Measurements from ENCODE around the gene GRIN2A. TPM values are rescaled to one million over a fixed set of nuclear protein-coding genes. Genes with fewer than 3 reads are reported as not detected.

GRIN2A gene
- total and polyA plus RNA-seq, 2 of the 8 experiments (the other 6 are each of a cell fraction or from before 2014, with no cell fraction given): 0.18 to 1.8 TPM

- H4K91ac ChIP-seq (replicated peaks; ENCODE audit: insufficient read length, low read length): no peak overlapping the region
- H3K4ac ChIP-seq (replicated peaks; ENCODE audit: insufficient read length, low read depth, low read length): no peak overlapping the region
- no peaks in the 10 kb centered on the region for H3K79me2 ChIP-seq (ENCODE audit: control insufficient read depth in 1 of 2, insufficient read depth in 2 of 2, low read length in 2 of 2)
- H3K4me3 ChIP-seq (ENCODE audit: extremely low read depth in 1 of 4, insufficient read depth in 2 of 4, low read depth in 3 of 4, low read length in 4 of 4): no peak overlapping the region
- no peak overlapping the region for H2BK20ac ChIP-seq (ENCODE audit: low read length)
- DNase-seq (ENCODE audit: low read depth in 1 of 2, low spot score in 2 of 2): no peak
- no peaks in the 10 kb centered on the region; the same call in 1 of the 2 replicates for H3K23me2 ChIP-seq (ENCODE audit: low read depth, low read length)
- POLR2A ChIA-PET (ENCODE audit: partially characterized antibody): no interaction called here
- no peak overlapping the region for H2BK15ac ChIP-seq (ENCODE audit: low read length)
- no peaks in the 10 kb centered on the region for H4K20me1 ChIP-seq (replicated peaks in 1 of 2; ENCODE audit: control insufficient read depth in 1 of 2, insufficient read depth in 2 of 2, low read length in 2 of 2)
- H3K36me3 ChIP-seq (ENCODE audit: control insufficient read depth in 2 of 4, insufficient read depth in 4 of 4, low read length in 3 of 4): no peaks in the 10 kb centered on the region
- H4K8ac ChIP-seq (ENCODE audit: extremely low read depth, insufficient read depth, low read length): 0 out of 2 replicates have a peak overlapping the region, but pooled peaks have one; percentile 30
- CTCF ChIA-PET (ENCODE audit: partially characterized antibody): interaction anchor here (0.9 to 2.9 kb wide), 3 partner anchors 9 to 14 kb away, joined by 3 to 12 read pairs (median 5); no protein-coding TSS in a partner anchor
- 0 out of 2 replicates have a peak overlapping the region, but pooled peaks have one; percentile 38 for H2AFZ ChIP-seq (ENCODE audit: low read length)
- H3K27me3 ChIP-seq (replicated peaks in 1 of 4; ENCODE audit: control insufficient read depth in 3 of 4, extremely low read depth in 1 of 4, insufficient read depth in 3 of 4, low read length in 3 of 4): no peaks in the 10 kb centered on the region
- no peaks in the 10 kb centered on the region for H3K79me1 ChIP-seq (ENCODE audit: low read depth, low read length)
- no peak overlapping the region for H2BK12ac ChIP-seq (ENCODE audit: low read depth, low read length)
- H2BK5ac ChIP-seq (ENCODE audit: low read depth, low read length): no peak overlapping the region
- no peak overlapping the region for H3K56ac ChIP-seq (replicated peaks; ENCODE audit: insufficient read length, low read depth, low read length)
- H3K4me2 ChIP-seq (ENCODE audit: insufficient read depth in 1 of 2, low read depth in 2 of 2, low read length in 2 of 2): no peak overlapping the region
- 88% methylated on average over 8 of the region's 8 CpGs; no CpG with 5 or more reads in 1 of the 2 experiments for WGBS, 2 experiments (ENCODE audit: extremely low coverage in 1 of 2, insufficient coverage in 1 of 2, insufficient read length in 1 of 2, insufficient replicate concordance in 2 of 2, low coverage in 1 of 2, low lambda C conversion rate in 2 of 2, missing lambda C conversion rate in 1 of 2)
- no peaks in the 10 kb centered on the region for H3K9me3 ChIP-seq (ENCODE audit: insufficient read depth in 2 of 2, low read depth in 1 of 2, low read length in 1 of 2)
- H2BK120ac ChIP-seq (replicated peaks; ENCODE audit: low read depth, low read length): no peak overlapping the region
- H3K9ac ChIP-seq (replicated peaks in 1 of 4; ENCODE audit: extremely low read depth in 1 of 4, low read depth in 3 of 4, low read length in 3 of 4): no peak overlapping the region
- H3K14ac ChIP-seq (ENCODE audit: insufficient read length): no peak overlapping the region
- no peak overlapping the region for H4K5ac ChIP-seq (ENCODE audit: insufficient read length, low read depth, low read length)
- no peak for FAIRE-seq
- H3K23ac ChIP-seq (ENCODE audit: insufficient read length): no peak overlapping the region
- no peak overlapping the region for H3K27ac ChIP-seq (ENCODE audit: low read depth, low read length)
- no peaks in the 10 kb centered on the region for H3K4me1 ChIP-seq (replicated peaks in 1 of 4; ENCODE audit: control insufficient read depth in 3 of 4, insufficient read depth in 4 of 4, low read length in 3 of 4)
- H2AK5ac ChIP-seq (ENCODE audit: low read depth, low read length): no peak overlapping the region
- H3K18ac ChIP-seq (ENCODE audit: extremely low read depth, low read length): no peak overlapping the region
- TF ChIP-seq SIRT6 (IDR thresholded peaks at IDR 0.05; ENCODE audit: low read length) (no peak), NANOG (IDR thresholded peaks at IDR 0.05; ENCODE audit: insufficient read depth, low read depth, low read length, poor library complexity, severe bottlenecking) (no peak), TCF12 (IDR thresholded peaks at IDR 0.05; ENCODE audit: low read depth, low read length) (no peak), HDAC6 (IDR thresholded peaks at IDR 0.05; ENCODE audit: low read depth, low read length) (no peak), EGR1 (IDR thresholded peaks at IDR 0.05; ENCODE audit: borderline replicate concordance, low read depth, low read length) (no peak), CREB1 (IDR thresholded peaks at IDR 0.05) (no peak), GTF2F1 (IDR thresholded peaks at IDR 0.05; ENCODE audit: borderline replicate concordance, low read depth, low read length) (no peak), SP1 (IDR thresholded peaks at IDR 0.05; ENCODE audit: low read depth, low read length) (no peak), PHF8 (conservative IDR thresholded peaks at IDR 0.05; ENCODE audit: low read depth, low read length) (no peak), SIN3A (conservative IDR thresholded peaks at IDR 0.05 in 1 of 2, IDR thresholded peaks at IDR 0.05 in 1 of 2; ENCODE audit: low read depth in 1 of 2, low read length in 2 of 2) (no peak), TAF7 (optimal IDR thresholded peaks at IDR 0.05; ENCODE audit: borderline replicate concordance, low read depth, low read length) (no peak), RBBP5 (IDR thresholded peaks at IDR 0.05; ENCODE audit: borderline replicate concordance, low read depth, low read length) (no peak)
- TF ChIP-seq, protein P1, sequence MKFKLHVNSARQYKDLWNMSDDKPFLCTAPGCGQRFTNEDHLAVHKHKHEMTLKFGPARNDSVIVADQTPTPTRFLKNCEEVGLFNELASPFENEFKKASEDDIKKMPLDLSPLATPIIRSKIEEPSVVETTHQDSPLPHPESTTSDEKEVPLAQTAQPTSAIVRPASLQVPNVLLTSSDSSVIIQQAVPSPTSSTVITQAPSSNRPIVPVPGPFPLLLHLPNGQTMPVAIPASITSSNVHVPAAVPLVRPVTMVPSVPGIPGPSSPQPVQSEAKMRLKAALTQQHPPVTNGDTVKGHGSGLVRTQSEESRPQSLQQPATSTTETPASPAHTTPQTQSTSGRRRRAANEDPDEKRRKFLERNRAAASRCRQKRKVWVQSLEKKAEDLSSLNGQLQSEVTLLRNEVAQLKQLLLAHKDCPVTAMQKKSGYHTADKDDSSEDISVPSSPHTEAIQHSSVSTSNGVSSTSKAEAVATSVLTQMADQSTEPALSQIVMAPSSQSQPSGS (IDR thresholded peaks at IDR 0.05; ENCODE audit: low read length): no peak
Observed at GRCh38 chr16:10027553-10027952, 154.7 kb downstream of the GRIN2A start.
